Endodermal cell (in vitro differentiated cells): Measurements from ENCODE around the gene SDF2. TPM values are rescaled to one million over a fixed set of nuclear protein-coding genes. Genes with fewer than 3 reads are reported as not detected.
"Not testable (repeated sequence)": the region's sequence is repeated elsewhere in the genome, so short reads cannot be mapped to it uniquely, and the experiment has no call there.

Experiments used
- DNase-seq: peaks from one replicate; pipeline ENCODE4 v3.0.0-alpha.2; 2017
- H3K27ac ChIP-seq: 2 replicates; pipeline ENCODE4 v1.5.1; 2013; ENCODE audit warnings: mild to moderate bottlenecking, low read depth, low read length, moderate library complexity
- H3K27me3 ChIP-seq: 2 replicates; pipeline ENCODE4 v1.6.1; 2013; ENCODE audit warnings: mild to moderate bottlenecking, low read length, moderate library complexity; ENCODE audit not compliant: insufficient read depth, control insufficient read depth, poor library complexity, severe bottlenecking
- H3K36me3 ChIP-seq: 2 replicates; pipeline ENCODE4 v1.7.0; 2013; ENCODE audit warnings: mild to moderate bottlenecking, low read length, moderate library complexity; ENCODE audit not compliant: control insufficient read depth, insufficient read depth
- H3K4me1 ChIP-seq: one replicate; pipeline ENCODE4 v1.7.0; 2013; ENCODE audit warnings: low read length; ENCODE audit not compliant: control insufficient read depth, insufficient read depth
- H3K4me3 ChIP-seq: 2 replicates; pipeline ENCODE4 v1.5.1; 2013; ENCODE audit warnings: mild to moderate bottlenecking, low read length, moderate library complexity
- H3K9ac ChIP-seq: 2 replicates; pipeline ENCODE4 v1.6.1; 2013; ENCODE audit warnings: mild to moderate bottlenecking, low read length, moderate library complexity; ENCODE audit not compliant: poor library complexity, severe bottlenecking; ENCODE audit errors: extremely low read depth
- H3K9me3 ChIP-seq: 2 replicates; pipeline ENCODE4 v1.6.1; 2013; ENCODE audit warnings: mild to moderate bottlenecking, low read length, moderate library complexity; ENCODE audit not compliant: control insufficient read depth
- H3K27ac Mint-ChIP-seq: 2 replicates; pipeline ENCODE4 v1.8.0; 2020; ENCODE audit warnings: mixed read lengths
- H3K27me3 Mint-ChIP-seq: 2 replicates; pipeline ENCODE4 v1.8.0; 2021; ENCODE audit warnings: mild to moderate bottlenecking, mixed read lengths; ENCODE audit not compliant: insufficient read depth
- H3K36me3 Mint-ChIP-seq: 2 replicates; pipeline ENCODE4 v1.8.0; 2020; ENCODE audit warnings: low read depth, mixed read lengths
- H3K4me1 Mint-ChIP-seq: 2 replicates; pipeline ENCODE4 v1.8.0; 2020; ENCODE audit warnings: mixed read lengths
- H3K4me3 Mint-ChIP-seq: 2 replicates; pipeline ENCODE4 v1.8.0; 2020; ENCODE audit warnings: mild to moderate bottlenecking, moderate library complexity, mixed read lengths
- H3K9me3 Mint-ChIP-seq: 2 replicates; pipeline ENCODE4 v1.8.0; 2020; ENCODE audit warnings: mild to moderate bottlenecking, mixed read lengths
- WGBS, 2 experiments: methylation state at CpG; one replicate each; pipeline versions ENCODE4 v1.1.5 to v1.1.7; 2013; ENCODE audit warnings: missing lambda C conversion rate in 2 of 2, mixed read lengths in 1 of 2; ENCODE audit not compliant: insufficient coverage in 1 of 2, insufficient read length in 1 of 2; 5-methylcytosine and 5-hydroxymethylcytosine counted together
- total RNA-seq, 2 donors: library from RNA; stranded (reverse); fragmentation: NEBNext Ultra II Directional in 1 of 2; extraction: Animal tissue kit (Norgen Biotek cat#: 25700) in 1 of 2; gene quantifications; 2 replicates in 1 of 2; 3 replicates in 1 of 2; pipeline ENCODE4 v1.2.1, GENCODE V29; 2021
- TF ChIP-seq, protein P1 (sequence below): fragments of 200-600 bp; sonication (generic); conservative IDR thresholded peaks from 2 replicates; pipeline ENCODE4 v1.5.0; 2021; ENCODE audit warnings: antibody characterized with exemption, mild to moderate bottlenecking

The SDF2 gene
- total RNA-seq, 2 donors from 2014 or later = 40.6 to 42.6 TPM

DNA sequence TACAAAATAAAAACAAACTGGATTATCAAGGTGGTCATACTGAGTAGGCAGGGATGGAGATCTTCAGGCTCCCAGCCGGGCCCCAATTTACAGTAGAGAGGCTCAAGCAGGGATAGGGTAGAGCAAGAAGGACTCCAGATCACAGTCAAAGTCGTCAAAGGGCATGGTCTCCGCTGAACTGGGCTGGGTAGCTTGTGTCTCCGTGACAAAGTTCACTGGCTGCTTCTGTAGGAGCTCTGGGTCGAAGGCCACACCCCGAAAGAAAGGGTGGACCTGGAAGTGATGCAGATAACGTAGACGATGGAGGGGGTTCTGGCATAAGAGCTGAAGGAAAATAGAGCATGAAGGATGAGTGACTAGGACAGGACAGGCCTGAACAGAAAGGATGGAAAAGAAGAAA is 51.3 kb downstream of the SDF2 start:
- no peaks in the 10 kb centered on the region for H3K9me3 ChIP-seq
- Mint-ChIP-seq H3K4me3 (no peak overlapping the region), H3K27ac (no peak overlapping the region), H3K27me3 (no peaks in the 10 kb centered on the region), H3K36me3 (peaks cover 64% of the 10 kb centered on the region), H3K9me3 (no peaks in the 10 kb centered on the region), H3K4me1 (no peaks in the 10 kb centered on the region)
- TF ChIP-seq, protein P1, sequence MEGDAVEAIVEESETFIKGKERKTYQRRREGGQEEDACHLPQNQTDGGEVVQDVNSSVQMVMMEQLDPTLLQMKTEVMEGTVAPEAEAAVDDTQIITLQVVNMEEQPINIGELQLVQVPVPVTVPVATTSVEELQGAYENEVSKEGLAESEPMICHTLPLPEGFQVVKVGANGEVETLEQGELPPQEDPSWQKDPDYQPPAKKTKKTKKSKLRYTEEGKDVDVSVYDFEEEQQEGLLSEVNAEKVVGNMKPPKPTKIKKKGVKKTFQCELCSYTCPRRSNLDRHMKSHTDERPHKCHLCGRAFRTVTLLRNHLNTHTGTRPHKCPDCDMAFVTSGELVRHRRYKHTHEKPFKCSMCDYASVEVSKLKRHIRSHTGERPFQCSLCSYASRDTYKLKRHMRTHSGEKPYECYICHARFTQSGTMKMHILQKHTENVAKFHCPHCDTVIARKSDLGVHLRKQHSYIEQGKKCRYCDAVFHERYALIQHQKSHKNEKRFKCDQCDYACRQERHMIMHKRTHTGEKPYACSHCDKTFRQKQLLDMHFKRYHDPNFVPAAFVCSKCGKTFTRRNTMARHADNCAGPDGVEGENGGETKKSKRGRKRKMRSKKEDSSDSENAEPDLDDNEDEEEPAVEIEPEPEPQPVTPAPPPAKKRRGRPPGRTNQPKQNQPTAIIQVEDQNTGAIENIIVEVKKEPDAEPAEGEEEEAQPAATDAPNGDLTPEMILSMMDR = no peak
- H3K36me3 ChIP-seq = peaks cover 73% of the 10 kb centered on the region
- H3K27me3 ChIP-seq = no peaks in the 10 kb centered on the region
- H3K4me3 ChIP-seq = no peak overlapping the region
- H3K27ac ChIP-seq = no peak overlapping the region
- no peaks in the 10 kb centered on the region for H3K4me1 ChIP-seq
- no peak for DNase-seq
- no peak overlapping the region for H3K9ac ChIP-seq
- WGBS, 2 experiments = 94 to 96% methylated on average over 5 to 8 of the region's 8 CpGs

GRCh38 chr17:28604031-28604430 is 57.7 kb downstream of the SDF2 start:
- not testable (repeated sequence) for H3K9me3 ChIP-seq

DNA sequence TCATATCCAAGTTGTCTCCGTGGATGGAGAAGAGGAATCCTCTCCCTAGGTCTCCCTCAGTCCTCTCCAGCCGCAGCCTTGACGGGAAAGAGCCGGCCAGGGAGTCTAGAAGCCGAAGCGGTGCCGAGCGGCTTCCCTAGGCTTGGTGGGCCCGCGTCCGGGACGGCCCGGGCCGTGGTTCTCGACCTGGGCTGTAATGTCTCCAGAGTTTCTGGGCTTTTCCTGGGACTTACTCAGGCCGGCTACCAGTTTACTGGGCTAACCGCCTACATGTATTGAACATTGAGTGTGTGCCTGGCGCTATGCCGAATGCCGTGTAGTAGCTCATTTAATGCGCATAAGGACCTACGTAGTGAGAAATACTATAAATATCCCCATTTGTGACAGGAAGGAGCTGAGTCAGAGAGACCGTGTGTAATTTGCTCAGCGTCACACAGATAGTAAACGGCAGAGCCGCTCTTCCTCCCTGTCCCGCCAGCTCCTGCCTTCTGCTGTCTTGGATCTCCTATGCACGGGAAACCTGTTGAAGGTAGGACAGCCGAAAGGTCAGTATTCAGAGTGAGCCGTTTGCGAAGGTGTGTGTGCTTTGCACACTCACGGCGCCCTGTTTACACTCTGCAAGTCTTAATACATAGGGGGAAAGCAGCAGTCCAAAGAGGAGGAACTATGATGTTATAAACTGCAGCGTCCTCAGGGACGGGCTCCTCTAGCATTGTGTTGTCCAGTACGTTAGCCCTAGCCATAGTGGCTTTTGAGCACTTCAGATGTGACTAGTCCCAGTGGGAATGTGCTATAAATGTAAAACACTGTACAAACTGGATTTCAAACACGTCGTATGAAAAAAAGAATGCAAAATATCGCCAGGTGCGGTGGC is 62.2 kb downstream of the SDF2 start:
- H3K9me3 Mint-ChIP-seq = peaks cover 3% of the 10 kb centered on the region
- peak overlapping the region; percentile 89 for H3K27ac Mint-ChIP-seq
- H3K4me1 Mint-ChIP-seq = peaks cover 14% of the 10 kb centered on the region
- Histone ChIP-seq H3K36me3 (peaks cover 16% of the 10 kb centered on the region), H3K27ac (peak overlapping the region; percentile 24), H3K9ac (peak overlapping the region; percentile 90), H3K27me3 (no peaks in the 10 kb centered on the region), H3K9me3 (no peaks in the 10 kb centered on the region), H3K4me3 (peak overlapping the region; percentile 93), H3K4me1 (no peaks in the 10 kb centered on the region)
- H3K36me3 Mint-ChIP-seq = peaks cover 18% of the 10 kb centered on the region
- no peak for DNase-seq
- peak overlapping the region; percentile 89 for H3K4me3 Mint-ChIP-seq
- TF ChIP-seq, protein P1 = no peak
- no peaks in the 10 kb centered on the region for H3K27me3 Mint-ChIP-seq
- 34 to 50% methylated on average over 30 to 40 of the region's 40 CpGs for WGBS, 2 experiments

More at GRCh38 chr17:28604031-28604430, 57.7 kb downstream of the SDF2 start:
- not testable (repeated sequence) for H3K4me3 Mint-ChIP-seq, H3K27me3 ChIP-seq, H3K4me1 Mint-ChIP-seq, DNase-seq, H3K27me3 Mint-ChIP-seq, H3K4me1 ChIP-seq, H3K27ac Mint-ChIP-seq, H3K27ac ChIP-seq, H3K4me3 ChIP-seq, H3K9me3 Mint-ChIP-seq, H3K9ac ChIP-seq
- H3K36me3 Mint-ChIP-seq = peaks cover 33% of the 10 kb centered on the region
- 100% methylated on average over 11 of the region's 31 CpGs; no CpG with 5 or more reads in 1 of the 2 experiments for WGBS, 2 experiments
- peaks cover 22% of the 10 kb centered on the region for H3K36me3 ChIP-seq
